SK-N-MC (cell line): Measurements from ENCODE around the gene CEP83.

Experiments
- EZH2 ChIP-seq: fragments of 200-600 bp; sonication (generic); IDR thresholded peaks from one replicate; pipeline ENCODE4 v1.6.1; 2017; ENCODE audit warnings: antibody characterized with exemption
- POLR2AphosphoS5 ChIP-seq: IDR thresholded peaks from 2 replicates; pipeline ENCODE4 v1.6.1; 2012; ENCODE audit warnings: mild to moderate bottlenecking, low read depth, low read length, borderline replicate concordance

DNA sequence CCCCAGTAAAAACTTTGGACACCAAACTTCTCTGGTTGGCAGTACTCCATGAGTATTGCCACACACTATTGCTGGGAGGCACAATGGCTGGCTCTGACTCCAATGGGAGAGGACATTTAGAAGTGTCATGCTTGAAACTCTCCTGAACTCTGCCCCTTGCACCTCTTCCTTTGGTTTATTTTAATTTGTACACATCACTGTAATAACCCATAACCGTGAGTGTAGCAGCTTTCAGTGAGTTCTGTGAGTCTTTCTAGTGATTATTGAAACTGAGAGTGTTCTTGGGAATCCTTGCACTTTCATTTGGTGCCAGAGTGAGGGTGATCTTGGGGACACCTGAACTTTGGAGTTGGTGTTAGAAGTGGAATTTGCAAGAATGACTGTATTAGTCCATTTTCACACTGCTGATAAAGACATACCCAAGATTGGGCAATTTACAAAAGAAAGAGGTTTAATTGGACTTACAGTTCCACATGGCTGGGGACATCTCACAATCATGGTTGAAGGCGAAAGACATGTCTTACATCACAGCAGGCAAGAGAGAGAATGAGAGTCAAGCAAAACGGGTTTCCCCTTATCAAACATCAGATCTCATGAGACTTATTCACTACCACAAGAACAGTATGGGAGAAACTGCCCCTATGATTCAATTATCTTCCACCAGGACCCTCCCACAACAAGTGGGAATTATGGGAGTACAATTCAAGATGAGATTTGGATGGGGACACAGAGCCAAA, 41.3 kb upstream of the CEP83 start:
- TF ChIP-seq POLR2AphosphoS5, result no peak
- no peak for TF ChIP-seq EZH2
